Measurements from ENCODE around the gene CCNF.

DNA sequence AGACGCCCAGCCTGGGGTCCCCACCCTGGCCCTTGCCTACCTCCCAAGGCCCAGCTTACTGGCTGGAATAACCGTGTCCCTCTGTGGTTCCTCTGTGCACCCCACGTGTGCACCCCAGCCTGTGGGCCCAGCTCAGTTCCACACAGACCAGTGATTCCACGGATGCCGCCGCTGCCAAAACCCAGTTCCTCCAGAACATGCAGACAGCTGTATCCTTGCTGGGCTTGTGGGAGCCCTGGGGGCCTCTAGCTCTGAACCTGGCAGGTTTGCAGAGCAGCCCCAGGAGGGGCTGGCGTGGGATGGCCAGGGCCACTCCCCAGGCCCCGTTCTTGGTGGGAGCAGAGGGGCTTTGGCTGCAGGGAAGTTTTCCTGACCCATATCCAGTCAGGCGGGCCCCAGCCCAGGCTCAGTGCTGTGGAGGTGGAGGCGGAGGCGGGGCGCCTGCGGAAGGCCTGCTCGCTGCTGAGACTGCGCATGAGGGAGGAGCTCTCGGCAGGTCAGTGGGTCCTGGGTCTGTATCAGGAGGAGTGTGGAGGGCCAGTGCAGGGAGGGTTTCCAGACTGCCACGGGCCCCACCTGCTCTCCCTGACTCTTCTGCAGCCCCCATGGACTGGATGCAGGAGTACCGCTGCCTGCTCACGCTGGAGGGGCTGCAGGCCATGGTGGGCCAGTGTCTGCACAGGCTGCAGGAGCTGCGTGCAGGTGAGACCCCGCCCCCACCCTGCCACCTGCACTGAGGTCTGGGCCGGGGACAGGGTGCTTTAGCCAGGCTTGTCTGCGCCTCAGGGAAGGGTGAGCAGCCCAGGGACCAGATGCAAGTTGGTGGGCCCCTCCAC, 33.0 kb downstream of the CCNF start:
- TF ChIP-seq, protein P1, sequence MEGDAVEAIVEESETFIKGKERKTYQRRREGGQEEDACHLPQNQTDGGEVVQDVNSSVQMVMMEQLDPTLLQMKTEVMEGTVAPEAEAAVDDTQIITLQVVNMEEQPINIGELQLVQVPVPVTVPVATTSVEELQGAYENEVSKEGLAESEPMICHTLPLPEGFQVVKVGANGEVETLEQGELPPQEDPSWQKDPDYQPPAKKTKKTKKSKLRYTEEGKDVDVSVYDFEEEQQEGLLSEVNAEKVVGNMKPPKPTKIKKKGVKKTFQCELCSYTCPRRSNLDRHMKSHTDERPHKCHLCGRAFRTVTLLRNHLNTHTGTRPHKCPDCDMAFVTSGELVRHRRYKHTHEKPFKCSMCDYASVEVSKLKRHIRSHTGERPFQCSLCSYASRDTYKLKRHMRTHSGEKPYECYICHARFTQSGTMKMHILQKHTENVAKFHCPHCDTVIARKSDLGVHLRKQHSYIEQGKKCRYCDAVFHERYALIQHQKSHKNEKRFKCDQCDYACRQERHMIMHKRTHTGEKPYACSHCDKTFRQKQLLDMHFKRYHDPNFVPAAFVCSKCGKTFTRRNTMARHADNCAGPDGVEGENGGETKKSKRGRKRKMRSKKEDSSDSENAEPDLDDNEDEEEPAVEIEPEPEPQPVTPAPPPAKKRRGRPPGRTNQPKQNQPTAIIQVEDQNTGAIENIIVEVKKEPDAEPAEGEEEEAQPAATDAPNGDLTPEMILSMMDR (IDR thresholded peaks at IDR 0.05) = no peak
- no peak for TF ChIP-seq POLR2A (IDR thresholded peaks at IDR 0.05)

Measured in body of pancreas (tissue), 4 donors.